CD14-positive monocyte (primary cell): ENCODE measurements around the gene COL26A1. TPM values are rescaled to one million over a fixed set of nuclear protein-coding genes. Genes with fewer than 3 reads are reported as not detected.
A peak's percentile ranks its signal among the peaks of the same experiment; 100 is the strongest.

Experiments used
- DNase-seq, 3 donors: peaks; one replicate each; pipeline ENCODE4 v3.0.0-alpha.2; 2011 to 2022
- H2AFZ ChIP-seq: 2 replicates; pipeline ENCODE4 v1.6.0; 2012; ENCODE audit warnings: mild to moderate bottlenecking, low read depth, low read length, inconsistent platforms; ENCODE audit not compliant: insufficient read depth, poor library complexity, severe bottlenecking
- H3K27ac ChIP-seq, 2 donors: 1 replicate in 1 of 2; 2 replicates in 1 of 2; pipeline ENCODE4 v1.5.1; 2012 to 2013; ENCODE audit warnings: low read length in 2 of 2, control low read depth in 1 of 2, inconsistent platforms in 1 of 2, low read depth in 1 of 2, mild to moderate bottlenecking in 1 of 2
- H3K27me3 ChIP-seq, 2 donors: one replicate each; pipeline versions ENCODE4 v1.6.0 to v1.6.1; 2011 to 2013; ENCODE audit warnings: low read length in 2 of 2; ENCODE audit not compliant: control insufficient read depth in 2 of 2, insufficient read depth in 2 of 2
- H3K36me3 ChIP-seq, 2 donors: replicated peaks in 1 of 2; 1 replicate in 1 of 2; 2 replicates in 1 of 2; pipeline versions ENCODE4 v1.5.1 to v1.6.1; 2012 to 2013; ENCODE audit warnings: low read length in 2 of 2, control low read depth in 1 of 2, inconsistent platforms in 1 of 2, mild to moderate bottlenecking in 1 of 2; ENCODE audit not compliant: insufficient read depth in 2 of 2, control insufficient read depth in 1 of 2
- H3K4me1 ChIP-seq, 2 donors: 1 replicate in 1 of 2; 2 replicates in 1 of 2; pipeline versions ENCODE4 v1.5.1 to v1.6.1; 2012 to 2013; ENCODE audit warnings: low read length in 2 of 2, control low read depth in 1 of 2, inconsistent platforms in 1 of 2, mild to moderate bottlenecking in 1 of 2, moderate library complexity in 1 of 2; ENCODE audit not compliant: insufficient read depth in 2 of 2, control insufficient read depth in 1 of 2
- H3K4me2 ChIP-seq: replicated peaks from 2 replicates; pipeline ENCODE3; 2012; ENCODE audit warnings: low read length, moderate library complexity, mild to moderate bottlenecking; ENCODE audit not compliant: poor library complexity, severe bottlenecking; ENCODE audit errors: extremely low read depth
- H3K4me3 ChIP-seq, 3 experiments: fragments of 200-600 bp in 1 of 3; sonication (generic) in 1 of 3; replicated peaks in 1 of 3; 1 replicate in 2 of 3; 2 replicates in 1 of 3; pipeline ENCODE4 v1.5.1; 2011 to 2013; ENCODE audit warnings: low read length in 3 of 3, mild to moderate bottlenecking in 3 of 3, control low read depth in 2 of 3, low read depth in 2 of 3, inconsistent platforms in 1 of 3, moderate library complexity in 1 of 3
- H3K79me2 ChIP-seq: 2 replicates; pipeline ENCODE4 v1.6.0; 2012; ENCODE audit warnings: mild to moderate bottlenecking, control low read depth, inconsistent platforms, low read length, moderate library complexity; ENCODE audit not compliant: insufficient read depth
- H3K9ac ChIP-seq: 2 replicates; pipeline ENCODE4 v1.6.0; 2017; ENCODE audit warnings: low read length, mild to moderate bottlenecking; ENCODE audit not compliant: insufficient read depth, poor library complexity, severe bottlenecking
- H3K9me3 ChIP-seq, 2 donors: replicated peaks in 1 of 2; 1 replicate in 1 of 2; 2 replicates in 1 of 2; pipeline versions ENCODE4 v1.5.1 to v1.6.1; 2012 to 2013; ENCODE audit warnings: low read length in 2 of 2, control low read depth in 1 of 2; ENCODE audit not compliant: control insufficient read depth in 1 of 2, insufficient read depth in 1 of 2
- H4K20me1 ChIP-seq: 2 replicates; pipeline ENCODE4 v1.6.0; 2012; ENCODE audit warnings: mild to moderate bottlenecking, low read length, control low read depth, moderate library complexity; ENCODE audit not compliant: insufficient read depth
- H3K27ac Mint-ChIP-seq, 7 donors: one replicate each; pipeline ENCODE4 v1.8.0; 2020; ENCODE audit warnings: mild to moderate bottlenecking in 7 of 7, mixed read lengths in 7 of 7, moderate library complexity in 6 of 7, inconsistent platforms in 2 of 7
- H3K27me3 Mint-ChIP-seq, 3 donors: one replicate each; pipeline ENCODE4 v1.8.0; 2021 to 2022; ENCODE audit warnings: low read depth in 3 of 3, mild to moderate bottlenecking in 3 of 3, mixed read lengths in 3 of 3, moderate library complexity in 3 of 3, inconsistent platforms in 1 of 3
- H3K36me3 Mint-ChIP-seq, 2 donors: one replicate each; pipeline ENCODE4 v1.8.0; 2020; ENCODE audit warnings: mixed read lengths in 2 of 2, inconsistent platforms in 1 of 2, mild to moderate bottlenecking in 1 of 2
- H3K4me1 Mint-ChIP-seq: one replicate; pipeline ENCODE4 v1.8.0; 2020; ENCODE audit warnings: mild to moderate bottlenecking, mixed read lengths
- H3K4me3 Mint-ChIP-seq, 2 donors: one replicate each; pipeline ENCODE4 v1.8.0; 2020; ENCODE audit warnings: mild to moderate bottlenecking in 2 of 2, mixed read lengths in 2 of 2, moderate library complexity in 1 of 2
- H3K9me3 Mint-ChIP-seq, 7 donors: one replicate each; pipeline ENCODE4 v1.8.0; 2020 to 2022; ENCODE audit warnings: mixed read lengths in 7 of 7, mild to moderate bottlenecking in 6 of 7, moderate library complexity in 6 of 7, inconsistent platforms in 2 of 7
- CTCF ChIP-seq: fragments of 200-600 bp; IDR thresholded peaks from one replicate; pipeline ENCODE4 v1.8.0; 2022; ENCODE audit warnings: antibody characterized with exemption, mild to moderate bottlenecking
- WGBS: methylation state at CpG from one replicate; pipeline ENCODE4 v1.1.5; 2013; ENCODE audit warnings: missing lambda C conversion rate; ENCODE audit not compliant: insufficient coverage; 5-methylcytosine and 5-hydroxymethylcytosine counted together
- intact Hi-C, 2 donors: fragments of 100-400 bp; cut with micrococcal nuclease; formaldehyde crosslinking; loops; one replicate each; pipeline versions ENCODE4 v1.15.0 to v1.15.1; 2023
- polyA plus RNA-seq, 3 donors: library from polyadenylated mRNA; depleted of rRNA in 1 of 3; unstranded in 2 of 3; stranded (reverse) in 1 of 3; fragments of 300-500 nt in 2 of 3; fragments of >200 nt in 1 of 3; fragmentation: Illumina TruSeq in 2 of 3; gene quantifications; 1 replicate in 2 of 3; 2 replicates in 1 of 3; pipeline ENCODE4 v1.2.3, GENCODE V29; 2012 to 2021

COL26A1 gene
- polyA plus RNA-seq, 3 donors, result not detected

- peaks cover 3 to 26% (median 8%) of the 10 kb centered on the region in 3 donors for H3K27me3 Mint-ChIP-seq
- no peaks in the 10 kb centered on the region for H3K36me3 Mint-ChIP-seq
- no peak overlapping the region for H3K4me3 Mint-ChIP-seq
- intact Hi-C loops, result no loop called here
- H4K20me1 ChIP-seq, result no peaks in the 10 kb centered on the region
- no peaks in the 10 kb centered on the region for H3K36me3 ChIP-seq
- H3K4me2 ChIP-seq, result no peak overlapping the region
- H3K9me3 ChIP-seq, result peaks cover 11 to 15% of the 10 kb centered on the region in 2 donors
- no peaks in the 10 kb centered on the region for H3K27me3 ChIP-seq
- DNase-seq, result no peak
- TF ChIP-seq CTCF, result no peak
- no peak overlapping the region for H3K27ac ChIP-seq
- peaks cover 4 to 25% (median 16%) of the 10 kb centered on the region in 7 donors for H3K9me3 Mint-ChIP-seq
- no peaks in the 10 kb centered on the region for H3K79me2 ChIP-seq
- H3K9ac ChIP-seq, result no peak overlapping the region
- H3K27ac Mint-ChIP-seq, result no peak overlapping the region
- no peaks in the 10 kb centered on the region for H3K4me1 Mint-ChIP-seq
- H2AFZ ChIP-seq, result no peak overlapping the region
- 97% methylated on average over 8 of the region's 16 CpGs for WGBS
- H3K4me3 ChIP-seq, result no peak overlapping the region
- H3K4me1 ChIP-seq, result no peaks in the 10 kb centered on the region
These were observed 42.9 kb downstream of the COL26A1 start for GRCh38 chr7:101405474-101406067.

- 25% methylated on average over 15 of the region's 16 CpGs for WGBS
- DNase-seq, result peak in 1 of 3 donors; percentile 22
- no peaks in the 10 kb centered on the region for H3K79me2 ChIP-seq
- H2AFZ ChIP-seq, result no peak overlapping the region
- H3K9me3 ChIP-seq, result peaks cover 11 to 15% of the 10 kb centered on the region in 2 donors
- H3K9ac ChIP-seq, result peak overlapping the region; percentile 27
- H3K36me3 Mint-ChIP-seq, result no peaks in the 10 kb centered on the region
- peaks cover 11% of the 10 kb centered on the region for H3K4me1 Mint-ChIP-seq
- H3K36me3 ChIP-seq, result no peaks in the 10 kb centered on the region
- no peak overlapping the region for H3K4me3 Mint-ChIP-seq
- peaks cover 6 to 9% of the 10 kb centered on the region in 2 donors for H3K4me1 ChIP-seq
- H3K9me3 Mint-ChIP-seq, result peaks cover 4 to 28% (median 16%) of the 10 kb centered on the region in 7 donors
- H3K27ac Mint-ChIP-seq, result peak overlapping the region in 5 of 7 donors; percentile 0 to 84 (median 40)
- H3K4me2 ChIP-seq, result peak overlapping the region; percentile 41
- peak; percentile 77 for TF ChIP-seq CTCF
- no peaks in the 10 kb centered on the region for H3K27me3 ChIP-seq
- peaks cover 5 to 11% (median 8%) of the 10 kb centered on the region in 3 donors for H3K27me3 Mint-ChIP-seq
- H3K27ac ChIP-seq, result no peak overlapping the region
- intact Hi-C loops, result loop anchor here in 1 of 2 donors (5.0 kb wide), 1 partner anchor 44 kb away; no protein-coding TSS in a partner anchor
- no peak overlapping the region for H3K4me3 ChIP-seq
- H4K20me1 ChIP-seq, result no peaks in the 10 kb centered on the region
These were observed 48.2 kb downstream of the COL26A1 start for GRCh38 chr7:101410743-101411507.
